WERI-Rb-1 (cell line): ENCODE results near the gene ABCA4.

Experiments used
- DNase-seq: peaks from one replicate; pipeline ENCODE4 v3.0.0-alpha.2; 2020
- H3K27ac ChIP-seq: fragments of 250-450 bp; sonication (Bioruptor Pico); 2 replicates; pipeline ENCODE4 v1.5.1; 2020; ENCODE audit warnings: mild to moderate bottlenecking, moderate library complexity
- H3K27me3 ChIP-seq: fragments of 250-450 bp; sonication (Bioruptor Pico); 2 replicates; pipeline ENCODE4 v1.5.1; 2021; ENCODE audit warnings: mild to moderate bottlenecking, low read depth, moderate library complexity; ENCODE audit not compliant: insufficient read depth, severe bottlenecking
- H3K36me3 ChIP-seq: fragments of 250-450 bp; sonication (Bioruptor Pico); 2 replicates; pipeline ENCODE4 v1.5.1; 2020; ENCODE audit warnings: mild to moderate bottlenecking, moderate library complexity
- H3K4me3 ChIP-seq: 2 replicates; pipeline ENCODE4 v1.5.1; 2011; ENCODE audit warnings: low read depth, mild to moderate bottlenecking, control low read depth, low read length
- H3K9me3 ChIP-seq: fragments of 250-450 bp; sonication (Bioruptor Pico); 2 replicates; pipeline ENCODE4 v1.5.1; 2021; ENCODE audit warnings: mild to moderate bottlenecking, moderate library complexity; ENCODE audit not compliant: severe bottlenecking
- CTCF ChIP-seq: IDR thresholded peaks from 2 replicates; pipeline ENCODE4 v1.5.1; 2011; ENCODE audit warnings: low read depth, mild to moderate bottlenecking, control low read depth, inconsistent platforms, low read length

Gene ABCA4

GRCh38 chr1:93972341-93972740 is 148.6 kb downstream of the ABCA4 start:
- Histone ChIP-seq H3K27me3 (no peaks in the 10 kb centered on the region), H3K36me3 (no peaks in the 10 kb centered on the region)
- no peak for TF ChIP-seq CTCF

DNA sequence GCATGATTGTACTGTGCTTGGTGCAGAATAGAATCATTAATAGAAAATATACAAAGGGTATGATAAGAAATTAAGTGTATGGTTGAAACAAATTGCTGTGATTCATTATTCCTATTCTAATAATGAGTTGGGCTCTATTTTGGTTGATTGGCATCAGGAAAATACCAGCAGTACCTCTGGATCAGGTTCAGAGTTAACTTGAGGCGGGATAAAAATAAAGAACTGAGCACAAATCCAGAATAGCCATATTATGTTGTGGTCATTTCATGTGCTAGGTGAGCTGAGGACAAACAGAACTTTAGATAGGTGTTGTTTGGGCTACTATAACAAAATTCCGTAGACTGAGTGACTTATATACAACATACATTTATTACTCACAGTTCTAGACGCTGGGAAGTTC is 151.1 kb downstream of the ABCA4 start:
- H3K4me3 ChIP-seq = no peak overlapping the region
- no peaks in the 10 kb centered on the region for H3K9me3 ChIP-seq
- H3K27me3 ChIP-seq = no peaks in the 10 kb centered on the region
- no peak for DNase-seq
- no peak overlapping the region for H3K27ac ChIP-seq
- no peaks in the 10 kb centered on the region for H3K36me3 ChIP-seq
- TF ChIP-seq CTCF = no peak

More at GRCh38 chr1:93972341-93972740, 148.6 kb downstream of the ABCA4 start:
- no peak overlapping the region for H3K4me3 ChIP-seq
- DNase-seq = no peak
- no peak overlapping the region for H3K27ac ChIP-seq
- no peaks in the 10 kb centered on the region for H3K9me3 ChIP-seq

DNA sequence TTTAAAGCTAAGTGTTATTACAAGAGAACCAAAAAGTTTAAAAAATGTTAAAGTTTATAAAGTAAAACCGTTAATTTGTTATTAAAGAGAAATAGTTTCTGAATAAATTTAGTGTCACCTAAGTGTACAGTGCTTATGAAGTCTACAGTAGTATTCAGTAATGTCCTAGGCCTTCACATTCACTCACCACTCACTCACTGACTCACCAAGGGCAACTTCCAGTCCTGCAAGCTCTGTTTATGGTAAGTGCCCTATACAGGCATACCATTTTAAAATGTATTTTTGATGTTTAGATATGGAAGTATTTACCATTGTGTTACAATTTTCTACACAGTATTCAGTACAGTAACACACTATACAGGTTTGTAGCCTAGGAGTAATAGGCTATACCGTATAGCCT is 151.6 kb downstream of the ABCA4 start:
- H3K27ac ChIP-seq = no peak overlapping the region
- no peak for TF ChIP-seq CTCF
- DNase-seq = no peak
- no peaks in the 10 kb centered on the region for H3K36me3 ChIP-seq
- H3K9me3 ChIP-seq = no peaks in the 10 kb centered on the region
- no peaks in the 10 kb centered on the region for H3K27me3 ChIP-seq
- no peak overlapping the region for H3K4me3 ChIP-seq

DNA sequence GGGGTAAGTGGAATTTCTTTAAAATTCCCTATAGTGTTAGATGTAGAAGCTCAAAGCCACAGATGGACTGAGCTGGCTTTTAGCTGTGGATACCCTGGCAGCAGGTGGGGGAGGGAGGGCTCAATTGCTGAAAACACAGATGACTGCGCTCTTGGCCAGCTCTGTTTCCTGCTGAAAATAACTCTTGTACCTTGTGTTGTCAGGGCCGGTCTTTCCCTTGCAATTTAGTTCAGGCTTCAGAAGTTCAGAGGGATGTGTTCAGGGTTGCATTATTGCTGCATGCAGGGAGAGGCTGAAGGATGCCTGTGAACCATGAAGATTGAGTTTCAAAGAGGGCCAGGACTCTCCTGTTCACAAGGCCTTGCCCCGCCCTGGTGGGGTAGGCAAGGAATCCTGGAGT is 153.6 kb downstream of the ABCA4 start:
- TF ChIP-seq CTCF = no peak
- Histone ChIP-seq H3K36me3 (no peaks in the 10 kb centered on the region), H3K4me3 (no peak overlapping the region), H3K9me3 (no peaks in the 10 kb centered on the region), H3K27me3 (no peaks in the 10 kb centered on the region), H3K27ac (0 out of 2 replicates have a peak overlapping the region, but pooled peaks have one; percentile 11)
- DNase-seq = peak; percentile 65

DNA sequence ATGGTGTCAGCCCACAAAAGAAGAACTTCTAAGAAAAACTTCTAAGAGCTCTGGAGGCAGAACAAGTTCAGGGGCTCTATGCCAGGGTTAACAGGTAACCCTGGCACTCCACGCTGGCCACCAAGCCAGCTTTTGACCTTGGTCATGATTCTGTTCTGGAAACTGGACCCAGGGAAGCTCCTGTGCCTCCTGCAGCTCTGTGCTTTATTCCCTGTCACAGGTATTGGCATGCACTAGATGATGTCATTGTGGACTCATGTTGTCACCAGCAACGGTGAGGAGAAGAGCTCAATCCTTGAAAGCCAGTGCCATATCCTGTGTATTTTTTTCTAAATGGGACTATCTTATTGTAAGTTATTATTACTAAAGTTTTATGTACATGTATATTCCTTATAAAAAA is 155.1 kb downstream of the ABCA4 start:
- Histone ChIP-seq H3K36me3 (no peaks in the 10 kb centered on the region), H3K4me3 (no peak overlapping the region), H3K27me3 (no peaks in the 10 kb centered on the region), H3K27ac (no peak overlapping the region), H3K9me3 (no peaks in the 10 kb centered on the region)
- DNase-seq = no peak
- no peak for TF ChIP-seq CTCF

DNA sequence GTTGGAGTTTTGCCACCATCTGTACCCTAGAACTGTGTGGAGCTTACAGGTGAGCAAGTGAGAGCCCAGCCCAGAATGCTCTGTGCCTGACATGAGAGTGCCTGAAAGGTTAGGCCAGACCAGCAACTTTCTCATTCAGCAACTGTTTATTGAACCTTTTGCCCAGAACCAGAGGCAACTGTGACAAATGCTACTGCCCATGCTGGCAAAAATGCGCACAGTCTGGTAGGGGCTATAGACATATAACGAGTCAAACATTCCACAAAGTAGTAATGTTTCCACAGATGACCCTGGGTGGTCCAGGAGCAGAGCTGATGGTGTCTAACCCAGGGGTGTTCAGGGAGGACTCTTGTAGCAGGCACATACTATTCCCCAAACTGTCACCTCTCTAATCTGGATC is 155.7 kb downstream of the ABCA4 start:
- DNase-seq = no peak
- Histone ChIP-seq H3K36me3 (no peaks in the 10 kb centered on the region), H3K4me3 (no peak overlapping the region), H3K27ac (no peak overlapping the region), H3K27me3 (no peaks in the 10 kb centered on the region), H3K9me3 (no peaks in the 10 kb centered on the region)
- no peak for TF ChIP-seq CTCF
